Measurements from ENCODE around the gene ANKRD39. TPM values are rescaled to one million over a fixed set of nuclear protein-coding genes. Genes with fewer than 3 reads are reported as not detected.

The ANKRD39 gene
- total and polyA plus RNA-seq, 9 of the 15 experiments (the other 6 are each of a cell fraction or from before 2014, with no cell fraction given): 8.2 to 33.1 (median 23.8) TPM

- TF ChIP-seq, protein P1, sequence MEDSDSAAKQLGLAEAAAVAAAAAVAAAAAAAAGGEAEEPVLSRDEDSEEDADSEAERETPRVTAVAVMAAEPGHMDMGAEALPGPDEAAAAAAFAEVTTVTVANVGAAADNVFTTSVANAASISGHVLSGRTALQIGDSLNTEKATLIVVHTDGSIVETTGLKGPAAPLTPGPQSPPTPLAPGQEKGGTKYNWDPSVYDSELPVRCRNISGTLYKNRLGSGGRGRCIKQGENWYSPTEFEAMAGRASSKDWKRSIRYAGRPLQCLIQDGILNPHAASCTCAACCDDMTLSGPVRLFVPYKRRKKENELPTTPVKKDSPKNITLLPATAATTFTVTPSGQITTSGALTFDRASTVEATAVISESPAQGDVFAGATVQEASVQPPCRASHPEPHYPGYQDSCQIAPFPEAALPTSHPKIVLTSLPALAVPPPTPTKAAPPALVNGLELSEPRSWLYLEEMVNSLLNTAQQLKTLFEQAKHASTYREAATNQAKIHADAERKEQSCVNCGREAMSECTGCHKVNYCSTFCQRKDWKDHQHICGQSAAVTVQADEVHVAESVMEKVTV (CRISPR knock-in tag; IDR thresholded peaks at IDR 0.05): no peak
- TF ChIP-seq NFE2 (IDR thresholded peaks at IDR 0.05; ENCODE audit: low read depth) (peak; percentile 60), TSHZ1 (CRISPR knock-in tag; IDR thresholded peaks at IDR 0.05) (no peak), PHTF2 (CRISPR knock-in tag; IDR thresholded peaks at IDR 0.05) (no peak), TARDBP (IDR thresholded peaks at IDR 0.05) (no peak), SAFB (IDR thresholded peaks at IDR 0.05; ENCODE audit: borderline replicate concordance, low read depth, low read length) (no peak), ZNF316 (IDR thresholded peaks at IDR 0.05) (peak; percentile 97), FOXK2 (conservative IDR thresholded peaks at IDR 0.05 in 1 of 2, IDR thresholded peaks at IDR 0.05 in 1 of 2; ENCODE audit: low read depth in 2 of 2) (no peak), ILK (tag; IDR thresholded peaks at IDR 0.05; ENCODE audit: borderline replicate concordance, low read depth) (no peak), RERE (CRISPR knock-in tag; IDR thresholded peaks at IDR 0.05; ENCODE audit: borderline replicate concordance) (no peak), DLX4 (CRISPR knock-in tag; IDR thresholded peaks at IDR 0.05) (no peak), ZBTB11 (CRISPR knock-in tag; IDR thresholded peaks at IDR 0.05) (no peak)
Measured at GRCh38 chr2:96870626-96871255, 12.9 kb upstream of the ANKRD39 start (continued).

All from K562 (cell line).